GM21360 (cell line): ENCODE measurements around the gene HERPUD1.
"Not testable (repeated sequence)": the region's sequence is repeated elsewhere in the genome, so short reads cannot be mapped to it uniquely, and the experiment has no call there.

Source experiments
- ATAC-seq: cut with Tn5 transposase; IDR thresholded peaks from one replicate; pipeline ENCODE4 v1.9.1; 2021; ENCODE audit warnings: mild to moderate bottlenecking, moderate library complexity; ENCODE audit not compliant: unreplicated experiment

Gene HERPUD1

DNA sequence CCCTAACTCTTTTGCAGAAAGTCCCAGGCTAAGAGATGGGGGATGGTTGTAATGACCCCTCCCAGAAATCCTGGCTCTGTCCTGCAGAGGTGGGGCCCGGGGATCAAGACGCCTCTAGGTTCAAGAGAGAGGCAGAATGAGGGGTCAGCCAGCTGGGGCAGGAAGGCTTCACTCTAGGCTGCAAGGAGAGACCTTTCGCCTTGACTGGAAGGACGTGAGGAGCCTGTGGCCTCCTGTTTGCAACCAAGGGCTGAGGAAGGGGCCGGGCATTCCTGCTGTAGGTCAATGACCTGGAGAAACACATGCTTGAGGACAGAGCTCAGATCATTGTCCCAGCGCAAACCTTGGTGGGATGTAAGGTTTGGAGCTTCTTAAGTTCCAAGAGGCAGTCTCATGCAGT is 21.1 kb downstream of the HERPUD1 start:
- no peak for ATAC-seq

DNA sequence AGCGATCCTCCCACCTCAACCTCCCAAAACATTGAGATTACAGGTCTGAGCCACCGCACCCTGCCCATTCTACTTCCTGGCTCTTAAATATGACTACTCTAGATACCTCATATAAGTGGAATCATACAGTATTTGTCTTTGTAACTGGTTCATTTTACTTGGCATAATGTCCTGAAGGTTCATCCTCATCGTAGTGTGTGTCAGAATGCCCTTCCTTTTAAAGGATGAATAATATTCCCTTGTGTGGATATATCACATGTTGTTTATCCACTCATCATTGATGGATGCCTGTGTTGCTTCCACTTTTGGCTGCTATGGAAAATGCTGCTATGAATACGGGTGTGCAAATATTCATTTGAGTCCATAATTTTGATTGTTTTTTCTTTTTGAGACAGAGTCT is 24.1 kb downstream of the HERPUD1 start:
- ATAC-seq, result no peak

DNA sequence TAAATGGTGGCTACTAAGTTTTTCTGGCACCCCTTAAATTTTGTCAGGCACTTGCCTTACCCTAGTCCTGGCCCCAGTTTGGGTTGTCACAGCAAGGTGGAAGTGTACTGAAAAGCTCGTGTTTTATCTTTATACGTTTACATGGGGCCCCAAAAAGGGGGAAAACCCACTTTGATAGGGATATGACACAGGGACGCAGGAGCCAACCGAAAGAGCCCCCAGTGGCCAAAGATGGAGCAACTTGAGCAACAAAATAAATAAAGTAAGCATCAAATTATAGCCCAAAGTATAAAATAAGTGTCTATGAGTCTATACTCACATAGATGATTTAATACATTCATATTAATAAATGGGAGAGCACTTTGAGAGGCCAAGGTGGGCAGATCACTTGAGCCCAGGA is 24.8 kb downstream of the HERPUD1 start:
- ATAC-seq, result no peak

DNA sequence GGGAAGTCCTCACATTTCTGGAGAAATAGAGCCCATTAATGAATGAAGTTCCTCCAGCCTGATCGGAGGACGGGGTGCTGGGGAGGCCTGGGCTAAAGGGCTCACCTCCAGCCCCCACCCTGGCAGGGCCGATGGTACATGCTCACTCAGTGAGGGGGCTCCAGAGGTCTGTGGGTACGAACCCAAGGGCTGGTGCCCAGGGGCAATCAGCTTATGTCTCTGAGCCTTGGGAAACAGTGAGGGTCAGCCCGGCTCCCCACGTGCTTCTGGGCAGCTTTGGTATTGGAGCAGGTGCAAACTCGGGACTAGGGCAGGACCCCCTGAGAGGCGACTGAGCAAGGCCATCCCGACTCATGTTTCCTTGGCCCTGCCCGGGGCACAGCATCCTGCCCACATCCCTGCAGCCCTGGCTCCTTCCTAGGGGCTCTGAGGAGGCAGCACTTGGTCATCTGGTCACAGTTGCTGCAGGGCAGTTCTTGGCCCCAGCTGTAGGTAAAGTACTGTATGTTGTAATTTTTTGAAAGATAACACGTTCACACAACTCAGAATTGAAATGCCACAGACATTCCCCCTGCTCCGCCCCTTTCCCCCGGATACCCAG is 28.8 kb downstream of the HERPUD1 start:
- no peak for ATAC-seq

DNA sequence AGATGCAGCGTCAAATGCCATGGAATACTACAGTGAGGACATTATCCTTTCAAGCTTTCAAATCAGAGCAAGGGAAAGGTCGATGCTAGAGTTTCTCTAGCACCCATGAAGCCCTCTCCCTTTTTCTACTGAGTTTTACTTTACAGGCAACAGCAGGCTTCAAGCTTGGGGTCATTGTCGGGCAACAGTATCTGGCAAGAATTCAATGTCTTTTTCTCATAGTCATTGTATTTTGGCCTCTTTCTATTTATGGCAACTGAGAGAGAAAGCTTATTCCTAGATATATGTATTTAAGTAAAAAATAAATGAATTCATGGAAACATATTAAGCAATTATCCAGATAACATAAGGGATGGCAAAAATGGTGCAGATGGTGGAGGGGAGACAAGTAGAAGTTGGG is 29.4 kb downstream of the HERPUD1 start:
- no peak for ATAC-seq

DNA sequence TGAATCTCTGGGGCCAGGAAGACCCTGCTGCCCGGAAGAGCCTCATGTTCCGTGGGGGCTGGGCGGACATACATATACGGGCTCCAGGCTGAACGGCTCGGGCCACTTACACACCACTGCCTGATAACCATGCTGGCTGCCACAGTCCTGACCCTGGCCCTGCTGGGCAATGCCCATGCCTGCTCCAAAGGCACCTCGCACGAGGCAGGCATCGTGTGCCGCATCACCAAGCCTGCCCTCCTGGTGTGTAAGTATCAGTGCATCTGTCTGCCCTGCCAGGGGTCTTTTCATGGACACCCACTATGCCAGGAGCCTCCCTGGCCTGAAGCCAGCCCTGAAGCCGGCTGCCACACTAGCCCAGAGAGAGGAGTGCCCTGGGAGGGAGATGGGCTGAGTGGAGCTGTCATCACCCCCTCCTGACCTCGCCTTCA is 29.9 kb downstream of the HERPUD1 start, which contains the start of gene CETP:
TSS of gene CETP (plus strand) at position 100 of the 431 bp plus-strand sequence. CDS start at position 130, 30 bp downstream.
- ATAC-seq, result no peak

DNA sequence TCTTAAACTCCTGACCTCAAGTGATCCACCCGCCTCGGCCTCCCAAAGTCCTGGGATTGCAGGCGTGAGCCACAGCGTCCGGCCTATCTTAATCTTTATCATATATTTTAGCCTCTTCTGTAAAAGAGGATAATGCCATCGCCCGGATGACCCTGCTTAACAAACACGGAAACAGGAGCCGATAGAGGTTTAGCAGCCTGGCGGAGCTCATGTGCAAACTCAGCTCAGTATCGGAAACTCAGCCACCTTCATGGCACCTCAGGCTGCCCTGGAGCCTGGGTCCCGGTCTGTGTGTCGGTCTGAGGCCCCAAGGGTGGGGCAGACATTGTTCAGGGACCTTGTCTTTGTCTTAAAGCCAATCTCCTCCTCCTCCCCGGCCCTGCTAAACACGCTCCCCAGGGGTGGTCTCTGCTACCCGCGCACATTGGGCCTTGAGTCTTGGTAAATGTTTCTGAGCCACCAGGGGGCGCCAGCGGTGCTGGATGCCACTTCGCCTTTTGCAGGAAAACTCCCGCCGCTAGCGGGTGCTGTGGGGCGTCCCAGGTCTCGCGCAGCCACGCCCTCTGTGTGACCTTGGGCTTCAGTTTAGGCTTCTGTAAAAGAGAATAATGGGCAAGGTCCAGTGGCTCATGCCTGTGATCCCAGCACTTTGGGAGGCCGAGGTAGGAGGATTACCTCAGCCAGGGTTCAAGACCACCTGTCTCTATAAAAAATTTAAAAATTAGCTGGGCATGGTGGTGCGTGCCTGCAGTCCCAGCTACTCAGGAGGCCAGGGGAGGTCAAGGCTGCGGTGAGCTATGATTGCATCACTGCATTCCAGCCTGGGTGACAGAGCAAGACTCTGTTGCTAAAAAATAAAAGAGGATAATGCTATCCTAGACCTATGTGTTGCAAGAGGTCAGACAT is 32.6 kb downstream of the HERPUD1 start:
- ATAC-seq, result peak; percentile 68

DNA sequence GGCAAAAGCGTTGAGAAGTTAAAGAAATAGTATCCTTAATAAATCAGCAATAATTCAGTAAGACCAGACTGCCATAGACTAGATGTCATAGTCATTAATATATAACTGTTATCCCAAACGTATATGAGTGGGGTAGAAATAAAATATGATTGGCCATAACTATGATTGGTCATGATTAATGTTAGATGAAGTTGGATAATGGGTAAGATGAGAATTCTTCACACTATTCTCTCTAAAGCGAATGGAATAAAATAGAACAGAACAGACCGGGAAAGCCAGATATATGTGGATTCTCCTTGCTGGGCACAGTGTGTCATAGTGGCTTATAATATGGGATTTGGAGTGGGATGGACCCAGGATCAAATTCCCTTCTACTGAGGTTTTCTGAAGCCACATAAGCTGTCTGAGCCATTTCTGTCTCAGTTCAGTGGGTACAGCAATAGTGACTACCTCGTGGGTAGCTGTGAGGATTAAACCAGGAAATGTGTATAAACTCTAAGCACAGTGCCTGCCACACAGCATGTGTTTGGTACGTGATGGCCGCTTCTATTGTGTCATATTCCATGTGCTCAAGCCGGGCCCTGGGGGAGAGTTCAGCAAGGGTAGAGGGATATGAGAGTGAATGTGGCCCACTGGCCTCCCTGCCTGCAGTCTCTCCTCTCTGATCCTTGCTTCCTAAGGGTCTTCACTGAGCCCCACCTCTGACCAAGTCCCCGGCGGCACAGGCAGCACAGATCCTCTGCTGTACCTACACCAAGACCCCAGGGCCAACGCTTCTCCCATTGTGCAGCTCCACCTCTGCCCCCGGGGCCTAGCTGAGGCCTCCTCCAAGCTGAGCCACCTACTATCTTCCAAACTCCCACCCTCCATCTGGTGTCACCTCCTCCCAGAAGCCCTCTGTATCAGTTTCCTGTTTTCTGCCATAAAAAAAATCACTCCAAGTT is 33.5 kb downstream of the HERPUD1 start:
- no peak for ATAC-seq

DNA sequence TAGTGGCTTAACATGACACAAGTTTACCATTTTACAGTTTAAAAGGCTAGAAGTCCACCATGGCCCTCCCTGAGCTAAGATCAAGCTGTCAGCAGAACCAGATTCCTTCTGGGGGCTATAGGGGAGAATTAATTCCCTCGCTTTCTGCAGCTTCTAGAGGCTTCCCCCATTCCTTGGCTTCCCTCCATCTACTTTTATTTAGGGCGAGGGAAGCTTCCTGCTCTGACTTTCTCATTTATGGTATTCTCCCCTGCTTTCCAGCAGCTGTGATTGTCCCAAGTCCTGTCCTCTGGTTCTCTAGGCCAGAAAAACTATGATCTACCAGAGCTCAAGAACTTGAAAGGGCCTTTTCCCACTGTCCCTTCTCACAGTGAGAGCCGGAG is 34.1 kb downstream of the HERPUD1 start:
- ATAC-seq, result no peak

DNA sequence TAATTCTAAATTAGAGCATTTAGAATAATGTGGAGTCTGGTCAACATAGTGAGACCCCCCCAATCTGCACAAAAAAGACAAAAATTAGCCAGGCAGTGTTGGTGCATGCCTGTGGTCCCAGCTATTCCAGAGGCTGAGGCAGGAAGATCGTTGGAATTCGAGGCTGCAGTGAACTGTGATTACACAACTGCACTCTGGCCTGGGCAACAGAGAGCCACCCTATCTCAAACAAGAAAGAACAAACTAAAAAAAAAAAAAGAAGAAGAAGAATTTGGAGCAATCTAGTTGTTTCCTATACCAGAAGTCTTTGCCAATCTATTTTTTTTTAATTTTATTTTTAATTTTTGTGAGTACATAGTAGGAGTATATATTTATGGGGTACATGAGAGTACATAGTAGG is 35.8 kb downstream of the HERPUD1 start:
- ATAC-seq, result no peak

DNA sequence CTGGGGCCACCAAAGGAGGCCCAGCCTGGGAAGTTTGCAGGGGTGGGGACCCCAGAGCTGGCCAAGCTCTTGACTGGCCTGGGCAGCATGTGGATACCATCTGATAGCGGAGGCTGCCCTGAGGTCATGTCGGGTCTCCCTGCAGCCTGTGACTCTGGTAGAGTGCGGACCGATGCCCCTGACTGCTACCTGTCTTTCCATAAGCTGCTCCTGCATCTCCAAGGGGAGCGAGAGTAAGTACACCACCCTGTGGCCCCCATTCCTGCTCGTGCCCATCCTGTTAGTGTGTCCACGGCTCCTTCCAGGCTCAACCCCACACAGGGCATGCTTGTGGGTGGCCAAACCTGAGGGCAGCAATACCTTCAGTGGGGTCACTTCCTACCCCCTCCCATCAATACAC is 37.8 kb downstream of the HERPUD1 start:
- no peak for ATAC-seq

DNA sequence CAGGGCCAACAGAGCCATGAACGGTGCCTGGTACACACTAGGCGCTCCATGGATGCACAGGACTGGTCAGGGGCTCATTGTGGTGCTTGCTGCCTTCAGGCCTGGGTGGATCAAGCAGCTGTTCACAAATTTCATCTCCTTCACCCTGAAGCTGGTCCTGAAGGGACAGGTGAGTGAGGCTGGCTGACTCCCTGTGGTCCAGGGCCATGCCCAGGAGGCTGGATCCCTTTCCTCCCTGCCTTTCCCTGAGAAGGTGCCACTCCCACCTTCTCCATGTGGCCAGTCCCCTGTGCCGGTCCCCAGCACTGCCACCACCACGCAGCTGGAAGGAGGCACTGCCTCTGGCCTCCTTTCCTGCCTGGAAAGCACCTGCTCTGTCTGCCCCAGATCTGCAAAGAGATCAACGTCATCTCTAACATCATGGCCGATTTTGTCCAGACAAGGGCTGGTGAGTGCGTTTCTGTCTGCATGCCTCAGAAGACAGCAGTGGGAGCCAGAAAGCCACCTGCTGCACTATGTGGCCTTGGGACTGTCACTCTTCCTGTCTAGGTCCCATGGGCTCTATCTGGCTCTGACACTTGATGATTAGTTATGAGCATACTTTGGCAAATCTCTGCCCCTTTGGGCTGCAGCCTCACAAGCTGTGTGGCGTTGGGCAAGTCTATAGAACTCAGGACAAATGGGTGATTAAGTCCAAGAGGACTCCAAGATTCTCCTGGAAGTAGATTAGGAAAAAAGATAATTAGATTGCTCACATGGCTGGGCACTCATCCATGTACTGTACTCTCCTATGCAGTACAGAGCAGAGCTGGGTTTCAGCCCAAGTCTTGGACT is 39.2 kb downstream of the HERPUD1 start:
- ATAC-seq, result peak; percentile 67

DNA sequence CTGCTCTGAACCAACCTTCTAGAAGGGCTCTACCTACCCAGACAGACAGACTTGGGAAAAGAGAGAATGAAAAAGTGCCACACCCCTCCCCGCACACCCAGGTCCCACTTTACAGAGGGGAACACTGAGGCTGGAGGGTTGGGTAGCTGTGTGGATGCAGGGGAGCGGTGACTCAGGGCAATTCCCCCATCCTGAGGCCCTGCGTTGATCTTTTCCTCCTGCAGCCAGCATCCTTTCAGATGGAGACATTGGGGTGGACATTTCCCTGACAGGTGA is 39.8 kb downstream of the HERPUD1 start:
- no peak for ATAC-seq

DNA sequence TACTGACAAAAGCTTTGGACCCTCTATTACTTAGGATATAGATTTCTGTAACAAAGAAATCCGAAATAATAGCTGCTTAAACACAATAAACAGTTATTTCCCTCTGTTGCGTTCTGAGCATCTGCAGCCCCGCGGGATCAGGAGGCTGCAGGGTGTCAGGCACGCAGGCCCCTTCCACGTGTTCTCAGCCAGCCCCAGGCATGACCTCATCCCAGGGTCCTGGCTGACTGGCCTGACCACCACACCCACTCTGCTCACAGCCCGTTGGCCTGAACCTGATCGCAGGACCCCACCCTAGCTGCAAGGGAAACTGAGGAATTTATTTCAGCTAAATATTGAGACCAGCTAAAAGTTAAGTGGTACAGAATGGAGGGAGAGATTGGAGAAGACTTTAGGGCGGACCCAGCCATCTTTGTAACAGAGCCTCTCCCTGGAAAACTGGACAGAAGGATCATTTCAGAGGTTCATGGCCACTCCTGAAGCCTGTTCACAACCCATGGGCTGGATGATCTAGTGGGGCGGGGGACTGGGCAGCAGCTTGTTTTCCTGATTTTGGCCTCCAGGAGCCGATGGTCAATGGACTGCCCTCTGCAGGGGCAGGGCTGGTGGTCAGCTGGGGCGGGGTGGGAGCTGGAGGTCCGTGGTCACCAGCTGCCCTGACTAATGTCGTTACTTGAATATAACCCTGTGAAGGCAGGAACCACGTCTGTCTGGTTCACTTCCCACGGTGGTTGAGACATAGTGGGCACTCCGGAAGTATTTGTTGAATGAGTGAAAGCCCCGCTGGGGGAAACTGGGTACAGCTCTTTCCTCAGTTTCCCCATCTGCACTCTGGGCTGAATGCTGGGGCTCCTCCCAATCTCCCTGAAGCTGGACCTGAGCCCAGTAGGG is 40.7 kb downstream of the HERPUD1 start:
- ATAC-seq, result no peak

DNA sequence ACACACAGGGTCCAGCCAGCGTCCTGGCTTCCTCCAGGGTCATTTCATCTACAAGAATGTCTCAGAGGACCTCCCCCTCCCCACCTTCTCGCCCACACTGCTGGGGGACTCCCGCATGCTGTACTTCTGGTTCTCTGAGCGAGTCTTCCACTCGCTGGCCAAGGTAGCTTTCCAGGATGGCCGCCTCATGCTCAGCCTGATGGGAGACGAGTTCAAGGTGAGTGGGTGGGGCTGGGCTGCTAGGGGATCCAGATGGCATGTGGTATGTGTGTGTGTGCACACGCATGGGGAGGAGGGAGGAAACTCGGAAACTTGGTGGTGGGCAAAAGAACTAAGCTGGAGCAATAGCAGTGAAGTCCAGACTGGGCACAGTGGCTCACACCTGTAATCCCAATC is 41.4 kb downstream of the HERPUD1 start:
- no peak for ATAC-seq

DNA sequence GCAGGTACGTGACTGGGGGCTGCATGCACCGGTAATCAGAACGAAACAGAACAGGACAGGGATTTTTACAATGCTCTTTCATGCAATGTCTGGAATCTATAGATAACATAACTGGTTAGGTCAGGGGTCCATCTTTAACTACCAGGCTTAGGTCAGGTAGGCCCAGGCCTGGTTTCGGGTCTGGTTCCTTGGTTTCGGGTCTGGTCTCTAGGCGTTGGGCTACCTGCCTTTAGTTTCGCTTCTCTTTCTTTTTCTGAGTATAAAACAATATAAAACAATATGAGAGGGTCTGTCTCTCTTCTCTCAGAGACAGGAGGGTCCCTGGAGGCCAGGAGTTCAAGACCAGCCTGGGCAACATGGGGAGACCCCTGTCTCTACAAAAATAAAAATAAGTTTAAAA is 42.0 kb downstream of the HERPUD1 start:
- ATAC-seq, result not testable (repeated sequence)

DNA sequence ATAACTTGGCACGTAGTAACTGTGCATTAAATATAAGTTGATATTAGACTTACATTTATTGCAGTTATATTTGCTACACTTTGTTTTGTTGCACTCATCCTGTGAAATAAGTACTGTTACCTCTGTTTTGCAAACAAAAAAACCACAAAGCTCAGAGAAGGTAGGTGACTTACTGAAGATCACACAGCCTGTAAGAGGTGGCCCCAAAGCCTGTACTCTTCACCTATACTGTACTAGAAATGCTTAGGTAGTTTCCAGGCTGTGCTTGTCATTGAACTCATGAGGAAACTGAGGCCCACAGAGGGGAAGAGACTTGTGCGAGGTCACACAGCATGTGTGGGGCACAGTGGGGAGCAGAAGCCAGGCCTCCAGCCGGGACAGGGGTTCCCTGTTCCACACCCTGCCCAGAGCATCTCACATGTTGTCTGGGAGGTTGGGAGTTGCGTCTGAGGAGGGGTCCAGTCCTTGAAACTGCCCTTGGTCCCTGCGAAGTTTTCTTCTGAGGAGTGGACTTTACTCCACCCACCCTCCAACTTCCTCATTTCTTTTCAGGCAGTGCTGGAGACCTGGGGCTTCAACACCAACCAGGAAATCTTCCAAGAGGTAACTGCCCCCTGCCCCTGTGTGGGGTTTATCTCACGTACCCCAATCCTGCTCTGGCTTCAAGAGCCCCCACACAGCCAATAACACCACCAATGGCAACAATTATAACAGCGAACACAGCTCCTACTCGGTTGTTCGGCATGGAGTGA is 42.8 kb downstream of the HERPUD1 start:
- ATAC-seq, result no peak

DNA sequence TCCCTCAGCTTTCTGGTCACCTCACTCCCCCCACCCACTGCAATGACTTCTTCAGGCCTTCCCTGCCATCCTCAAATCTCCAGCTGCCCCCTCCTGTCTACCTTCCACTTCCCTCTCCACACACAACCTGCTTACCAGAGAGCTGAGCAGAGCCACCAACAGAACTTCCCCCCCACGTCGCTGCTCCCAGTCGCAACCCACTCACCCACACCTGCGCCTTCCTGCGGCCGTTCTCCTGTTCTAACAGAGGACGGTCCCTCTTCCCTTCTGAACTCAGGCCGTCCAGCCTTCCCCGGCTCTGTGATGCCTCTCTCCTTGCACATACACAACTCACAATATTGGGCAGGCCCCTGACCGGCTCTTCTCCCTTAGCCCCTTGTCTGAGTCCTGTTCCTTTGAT is 43.8 kb downstream of the HERPUD1 start:
- ATAC-seq, result no peak

DNA sequence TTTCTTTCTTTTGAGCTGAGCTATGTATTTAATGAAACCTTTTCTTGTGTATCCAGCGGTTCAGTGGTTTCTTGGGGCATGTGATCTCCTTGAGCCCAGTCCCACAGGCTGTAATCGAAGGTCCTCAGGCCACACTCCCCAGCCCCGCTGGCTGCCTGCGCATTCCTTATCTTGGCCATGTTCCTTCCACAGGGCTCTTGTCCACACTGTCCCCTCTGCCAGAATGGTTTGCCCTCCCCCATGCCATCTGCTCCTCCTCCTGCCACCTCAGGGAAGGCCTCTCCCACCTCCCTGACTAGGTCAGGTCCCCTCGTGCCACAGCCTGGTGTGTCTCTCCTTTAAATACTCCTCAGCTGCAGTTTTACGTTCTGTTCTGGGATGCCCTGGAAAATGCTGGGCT is 45.3 kb downstream of the HERPUD1 start:
- no peak for ATAC-seq
